Endothelial cell of umbilical vein (primary cell): ENCODE data around the gene INPP4B. TPM values are rescaled to one million over a fixed set of nuclear protein-coding genes. Genes with fewer than 3 reads are reported as not detected.

ENCODE experiments used
- BruUV-seq: library from RNA; stranded (reverse); fragments of 400-500 nt; replicated peaks from 2 replicates; lab custom pipeline; 2021; lab: Mats Ljungman, UMichigan
- CTCF ChIA-PET: fragments of 300-600, 350-600 bp; sonication (Branson Sonifier 250); formaldehyde crosslinking; loops from one replicate; lab custom pipeline; 2021; ENCODE audit warnings: antibody characterized with exemption, inconsistent platforms; lab: Charles Lee
- POLR2A ChIA-PET: fragments of 300-600, 350-600 bp; sonication (Branson Sonifier 250); formaldehyde crosslinking; loops from one replicate; lab custom pipeline; 2021; ENCODE audit warnings: antibody characterized with exemption, inconsistent platforms; lab: Charles Lee
- DNase-seq: peaks from one replicate; pipeline ENCODE4 v3.0.0-alpha.2; 2011; ENCODE audit warnings: low read depth, low spot score
- FAIRE-seq: peaks from 2 replicates; lab custom pipeline; 2011; peaks lifted over from hg19 to GRCh38; lab: Jason Lieb, UNC
- H2AFZ ChIP-seq: 2 replicates; pipeline ENCODE4 v1.6.0; 2012; ENCODE audit warnings: low read depth, low read length, control low read depth, inconsistent platforms
- H3K27ac ChIP-seq: 2 replicates; pipeline ENCODE4 v1.5.1; 2011; ENCODE audit warnings: low read depth, mild to moderate bottlenecking, control low read depth, low read length, moderate library complexity; ENCODE audit not compliant: insufficient read depth
- H3K27me3 ChIP-seq, 2 experiments: 2 replicates each; pipeline versions ENCODE4 v1.6.0 to v1.6.1; 2011; ENCODE audit warnings: low read length in 2 of 2, mixed read lengths in 1 of 2; ENCODE audit not compliant: control insufficient read depth in 2 of 2, insufficient read depth in 2 of 2
- H3K36me3 ChIP-seq, 2 experiments: 2 replicates in 1 of 2; 3 replicates in 1 of 2; pipeline ENCODE4 v1.5.1; 2011; ENCODE audit warnings: low read length in 2 of 2, mild to moderate bottlenecking in 1 of 2, moderate library complexity in 1 of 2; ENCODE audit not compliant: control insufficient read depth in 2 of 2, insufficient read depth in 2 of 2; ENCODE audit errors: extremely low read depth in 1 of 2
- H3K4me1 ChIP-seq: 3 replicates; pipeline ENCODE4 v1.5.1; 2011; ENCODE audit warnings: mild to moderate bottlenecking, low read length; ENCODE audit not compliant: control insufficient read depth, insufficient read depth; ENCODE audit errors: extremely low read depth
- H3K4me2 ChIP-seq: 2 replicates; pipeline ENCODE4 v1.6.1; 2011; ENCODE audit warnings: low read length, control low read depth, mixed read lengths; ENCODE audit not compliant: insufficient read depth
- H3K4me3 ChIP-seq, 3 experiments: fragments of 200-600 bp in 1 of 3; sonication (generic), shearing (Covaris generic) in 1 of 3; replicated peaks in 1 of 3; 2 replicates each; pipeline ENCODE4 v1.5.1; 2011 to 2016; ENCODE audit warnings: control low read depth in 3 of 3, low read length in 3 of 3, mild to moderate bottlenecking in 2 of 3, inconsistent platforms in 1 of 3, low read depth in 1 of 3, moderate library complexity in 1 of 3; ENCODE audit not compliant: insufficient read depth in 1 of 3
- H3K79me2 ChIP-seq: 2 replicates; pipeline ENCODE4 v1.6.0; 2012; ENCODE audit warnings: low read length, inconsistent platforms; ENCODE audit not compliant: control insufficient read depth, insufficient read depth
- H3K9ac ChIP-seq: replicated peaks from 2 replicates; pipeline ENCODE3; 2011; ENCODE audit warnings: low read length, control low read depth; ENCODE audit not compliant: insufficient read depth; ENCODE audit errors: extremely low read depth
- H3K9me1 ChIP-seq: replicated peaks from 3 replicates; pipeline ENCODE4 v1.6.0; 2011; ENCODE audit warnings: mild to moderate bottlenecking, low read length; ENCODE audit not compliant: control insufficient read depth, insufficient read depth; ENCODE audit errors: extremely low read depth
- H3K9me3 ChIP-seq: replicated peaks from 2 replicates; pipeline ENCODE4 v1.5.1; 2012; ENCODE audit warnings: low read length, inconsistent platforms; ENCODE audit not compliant: control insufficient read depth, insufficient read depth
- H4K20me1 ChIP-seq: replicated peaks from 2 replicates; pipeline ENCODE3; 2011; ENCODE audit warnings: mild to moderate bottlenecking, low read length; ENCODE audit not compliant: control insufficient read depth, insufficient read depth; ENCODE audit errors: extremely low read depth
- CTCF ChIP-seq, 2 donors: IDR thresholded peaks; 1 replicate in 1 of 2; 2 replicates in 1 of 2; pipeline ENCODE4 v1.5.1; 2011; ENCODE audit warnings: low read length in 2 of 2, mild to moderate bottlenecking in 2 of 2, moderate library complexity in 2 of 2, control low read depth in 1 of 2, inconsistent platforms in 1 of 2, low read depth in 1 of 2; ENCODE audit not compliant: insufficient read depth in 1 of 2; ENCODE audit errors: extremely low read depth in 1 of 2
- EZH2 ChIP-seq: IDR thresholded peaks from 2 replicates; pipeline ENCODE4 v1.6.1; 2012; ENCODE audit warnings: borderline replicate concordance, low read depth, mild to moderate bottlenecking, moderate library complexity, low read length, inconsistent platforms; ENCODE audit not compliant: severe bottlenecking
- FOS ChIP-seq: IDR thresholded peaks from 2 replicates; pipeline ENCODE4 v1.6.1; 2011; ENCODE audit warnings: mild to moderate bottlenecking, low read length, moderate library complexity, borderline replicate concordance; ENCODE audit not compliant: insufficient read depth
- GATA2 ChIP-seq: IDR thresholded peaks from 2 replicates; pipeline ENCODE4 v1.7.0; 2011; ENCODE audit warnings: low read depth, mild to moderate bottlenecking, moderate library complexity, mixed read lengths, low read length; ENCODE audit not compliant: insufficient read length, insufficient read depth
- JUN ChIP-seq: IDR thresholded peaks from 2 replicates; pipeline ENCODE4 v1.6.1; 2011; ENCODE audit warnings: borderline replicate concordance, low read depth; ENCODE audit not compliant: insufficient read length, insufficient read depth
- MAX ChIP-seq: IDR thresholded peaks from 2 replicates; pipeline ENCODE4 v1.6.1; 2011; ENCODE audit not compliant: insufficient read depth, insufficient read length
- MYC ChIP-seq: IDR thresholded peaks from one replicate; pipeline ENCODE4 v1.6.1; 2011; ENCODE audit warnings: mild to moderate bottlenecking, low read depth, low read length
- POLR2A ChIP-seq: IDR thresholded peaks from 2 replicates; pipeline ENCODE4 v1.6.1; 2012; ENCODE audit warnings: low read depth, mild to moderate bottlenecking, control low read depth, low read length
- POLR2AphosphoS5 ChIP-seq: IDR thresholded peaks from 2 replicates; pipeline ENCODE4 v1.6.1; 2012; ENCODE audit warnings: low read depth, mild to moderate bottlenecking, control low read depth, low read length, moderate library complexity; ENCODE audit not compliant: insufficient read depth
- dilution Hi-C: fragments of 300-500 bp; cut with MboI; formaldehyde crosslinking; loops from one replicate; pipeline ENCODE4 v1.15.0; 2019; ENCODE audit warnings: low sequenced_read_pairs; ENCODE audit not compliant: extremely low pct_ligation_motif_present
- intact Hi-C: fragments of 100-400 bp; cut with micrococcal nuclease; formaldehyde crosslinking; loops from one replicate; pipeline ENCODE4 v1.10.0; 2022
- polyA plus RNA-seq, 4 experiments: library from polyadenylated mRNA; depleted of rRNA in 3 of 4; stranded (reverse) in 3 of 4; unstranded in 1 of 4; fragments of >200 nt; gene quantifications; 2 replicates each; pipeline versions ENCODE4 v1.2.1 to v1.2.3, GENCODE V29; 2011 to 2012; ENCODE audit warnings: missing spikeins in 1 of 4
- total RNA-seq: library from RNA; stranded (reverse); gene quantifications from 2 replicates; pipeline ENCODE4 v1.2.3, GENCODE V29; 2021

Gene INPP4B
- total and polyA plus RNA-seq, 2 donors (not counting 3 experiments of a cell fraction or from before 2014, with no cell fraction given), result 0.41 to 3.1 TPM

- Histone ChIP-seq H3K27me3 (no peaks in the 10 kb centered on the region), H3K9me3 (no peaks in the 10 kb centered on the region), H3K36me3 (no peaks in the 10 kb centered on the region), H4K20me1 (no peaks in the 10 kb centered on the region), H2AFZ (no peak overlapping the region), H3K4me1 (no peaks in the 10 kb centered on the region), H3K9me1 (no peaks in the 10 kb centered on the region), H3K4me2 (no peak overlapping the region), H3K79me2 (no peaks in the 10 kb centered on the region), H3K27ac (no peak overlapping the region), H3K4me3 (no peak overlapping the region), H3K9ac (no peak overlapping the region)
- POLR2A ChIA-PET, result no interaction called here
- CTCF ChIA-PET, result interaction anchor here (0.8 to 2.7 kb wide), 13 partner anchors 9 to 446 kb away, joined by 3 to 12 read pairs (median 3); no protein-coding TSS in a partner anchor
- BruUV-seq, result no TSS peak
- intact Hi-C loops (loop anchor here (1.0 to 2.0 kb wide), 2 partner anchors 437 to 558 kb away; no protein-coding TSS in a partner anchor), dilution Hi-C loops (no loop called here)
- TF ChIP-seq FOS (no peak), GATA2 (no peak), CTCF (IDR thresholded peaks at IDR 0.05; ENCODE audit: extremely low read depth in 1 of 2, insufficient read depth in 1 of 2, low read depth in 1 of 2, low read length in 2 of 2) (peak; percentile 38 to 45)
- peak; percentile 30 for DNase-seq
- FAIRE-seq, result peak; percentile 35
These were observed 563.1 kb downstream of the INPP4B start for GRCh38 chr4:142282870-142283431.

GRCh38 chr4:142281999-142282398 lies 564.1 kb downstream of the INPP4B start:
- no peaks in the 10 kb centered on the region for H3K79me2 ChIP-seq
- POLR2A ChIA-PET, result no interaction called here
- no peaks in the 10 kb centered on the region for H3K9me3 ChIP-seq
- H4K20me1 ChIP-seq, result no peaks in the 10 kb centered on the region
- H3K36me3 ChIP-seq, result no peaks in the 10 kb centered on the region
- dilution Hi-C loops (no loop called here), intact Hi-C loops (loop anchor here (2.0 kb wide), 1 partner anchor 559 kb away; no protein-coding TSS in a partner anchor)
- DNase-seq, result no peak
- peak; percentile 55 for FAIRE-seq
- no peaks in the 10 kb centered on the region for H3K9me1 ChIP-seq
- H2AFZ ChIP-seq, result no peak overlapping the region
- H3K4me3 ChIP-seq, result no peak overlapping the region
- TF ChIP-seq EZH2 (no peak), POLR2AphosphoS5 (no peak), GATA2 (no peak), CTCF (IDR thresholded peaks at IDR 0.05; ENCODE audit: extremely low read depth in 1 of 2, insufficient read depth in 1 of 2, low read depth in 1 of 2, low read length in 2 of 2) (no peak), FOS (no peak), MAX (no peak), POLR2A (no peak), MYC (no peak), JUN (no peak)
- no peaks in the 10 kb centered on the region for H3K4me1 ChIP-seq
- H3K27me3 ChIP-seq, result no peaks in the 10 kb centered on the region
- CTCF ChIA-PET, result interaction anchor here (0.6 to 2.7 kb wide), 8 partner anchors 8 to 680 kb away, joined by 3 to 12 read pairs (median 3); no protein-coding TSS in a partner anchor
- no TSS peak for BruUV-seq
- no peak overlapping the region for H3K9ac ChIP-seq
- no peak overlapping the region for H3K4me2 ChIP-seq
- no peak overlapping the region for H3K27ac ChIP-seq
